Liver (tissue), 9 donors: ENCODE data around the gene TCAP. TPM values are rescaled to one million over a fixed set of nuclear protein-coding genes. Genes with fewer than 3 reads are reported as not detected.

Source experiments
- DNase-seq: peaks from one replicate; pipeline ENCODE4 v3.0.0-alpha.2; 2017; ENCODE audit warnings: low spot score
- H3K27ac ChIP-seq, 2 donors: one replicate each; pipeline ENCODE4 v1.7.0; 2013; ENCODE audit warnings: inconsistent platforms in 2 of 2, low read length in 2 of 2, control low read depth in 1 of 2, low read depth in 1 of 2, mild to moderate bottlenecking in 1 of 2
- H3K27me3 ChIP-seq, 4 donors: one replicate each; pipeline versions ENCODE4 v1.6.1 to v1.7.0; 2013; ENCODE audit warnings: low read length in 3 of 4, inconsistent platforms in 1 of 4, mild to moderate bottlenecking in 1 of 4, moderate library complexity in 1 of 4; ENCODE audit not compliant: control insufficient read depth in 4 of 4, insufficient read depth in 4 of 4
- H3K36me3 ChIP-seq, 4 donors: one replicate each; pipeline versions ENCODE4 v1.6.1 to v1.7.0; 2013; ENCODE audit warnings: low read length in 3 of 4, mild to moderate bottlenecking in 3 of 4, low read depth in 1 of 4, moderate library complexity in 1 of 4; ENCODE audit not compliant: control insufficient read depth in 4 of 4, insufficient read depth in 3 of 4
- H3K4me1 ChIP-seq, 4 donors: one replicate each; pipeline versions ENCODE4 v1.6.1 to v1.7.0; 2013; ENCODE audit warnings: low read length in 3 of 4, mild to moderate bottlenecking in 3 of 4, moderate library complexity in 1 of 4; ENCODE audit not compliant: control insufficient read depth in 4 of 4, insufficient read depth in 4 of 4
- H3K4me3 ChIP-seq, 3 donors: one replicate each; pipeline versions ENCODE4 v1.6.1 to v1.7.0; 2013; ENCODE audit warnings: low read length in 3 of 3, control low read depth in 1 of 3, low read depth in 1 of 3, mild to moderate bottlenecking in 1 of 3
- H3K9ac ChIP-seq, 2 donors: one replicate each; pipeline ENCODE4 v1.7.0; 2013; ENCODE audit warnings: low read length in 2 of 2, mild to moderate bottlenecking in 2 of 2, moderate library complexity in 2 of 2, control low read depth in 1 of 2, low read depth in 1 of 2
- H3K9me3 ChIP-seq, 4 donors: one replicate each; pipeline versions ENCODE4 v1.6.1 to v1.7.0; 2013; ENCODE audit warnings: low read length in 3 of 4; ENCODE audit not compliant: control insufficient read depth in 4 of 4
- ATF3 ChIP-seq: IDR thresholded peaks from 2 replicates; pipeline ENCODE4 v1.6.1; 2016; ENCODE audit warnings: antibody characterized with exemption
- CTCF ChIP-seq: fragments of 150-350 bp; IDR thresholded peaks from 2 replicates; pipeline ENCODE4 v1.5.1; 2017; ENCODE audit warnings: improper control_type of control experiment, low read depth, low read length; ENCODE audit not compliant: missing input control
- EGR1 ChIP-seq, 2 donors: IDR thresholded peaks; 2 replicates each; pipeline ENCODE4 v1.6.1; 2016 to 2018; ENCODE audit warnings: antibody characterized with exemption in 2 of 2, low read depth in 2 of 2
- FOXA1 ChIP-seq: IDR thresholded peaks from 2 replicates; pipeline ENCODE4 v1.6.1; 2016; ENCODE audit warnings: antibody characterized with exemption
- FOXA2 ChIP-seq: IDR thresholded peaks from 2 replicates; pipeline ENCODE4 v1.6.1; 2016; ENCODE audit warnings: antibody characterized with exemption
- GABPA ChIP-seq, 2 donors: IDR thresholded peaks in 1 of 2; conservative IDR thresholded peaks in 1 of 2; 2 replicates each; pipeline ENCODE4 v1.6.1; 2016; ENCODE audit warnings: antibody characterized with exemption in 2 of 2, mild to moderate bottlenecking in 1 of 2, moderate library complexity in 1 of 2
- HNF4A ChIP-seq, 2 donors: conservative IDR thresholded peaks; 2 replicates each; pipeline ENCODE4 v1.6.1; 2016; ENCODE audit warnings: antibody characterized with exemption in 2 of 2, mild to moderate bottlenecking in 2 of 2
- HNF4G ChIP-seq: IDR thresholded peaks from 2 replicates; pipeline ENCODE4 v1.6.1; 2016; ENCODE audit warnings: antibody characterized with exemption
- JUND ChIP-seq, 2 donors: IDR thresholded peaks; 2 replicates each; pipeline ENCODE4 v1.6.1; 2016; ENCODE audit warnings: antibody characterized with exemption in 2 of 2
- MAX ChIP-seq: IDR thresholded peaks from 2 replicates; pipeline ENCODE4 v1.6.1; 2016; ENCODE audit warnings: antibody characterized with exemption
- NR2F2 ChIP-seq: IDR thresholded peaks from 2 replicates; pipeline ENCODE4 v1.6.1; 2016; ENCODE audit warnings: antibody characterized with exemption
- RAD21 ChIP-seq, 2 donors: IDR thresholded peaks; 2 replicates each; pipeline ENCODE4 v1.6.1; 2016; ENCODE audit warnings: antibody characterized with exemption in 2 of 2, mild to moderate bottlenecking in 2 of 2
- REST ChIP-seq: IDR thresholded peaks from 2 replicates; pipeline ENCODE4 v1.6.1; 2016; ENCODE audit warnings: antibody characterized with exemption, mild to moderate bottlenecking
- RXRA ChIP-seq, 2 donors: IDR thresholded peaks; 2 replicates each; pipeline ENCODE4 v1.6.1; 2017 to 2018; ENCODE audit warnings: antibody characterized with exemption in 2 of 2, mild to moderate bottlenecking in 1 of 2
- SP1 ChIP-seq: IDR thresholded peaks from 2 replicates; pipeline ENCODE4 v1.6.1; 2018; ENCODE audit warnings: antibody characterized with exemption, mild to moderate bottlenecking
- TAF1 ChIP-seq: conservative IDR thresholded peaks from 2 replicates; pipeline ENCODE4 v1.6.1; 2016; ENCODE audit warnings: antibody characterized with exemption, mild to moderate bottlenecking
- YY1 ChIP-seq: IDR thresholded peaks from 2 replicates; pipeline ENCODE4 v1.6.1; 2016; ENCODE audit warnings: antibody characterized with exemption, mild to moderate bottlenecking
- ZBTB33 ChIP-seq: IDR thresholded peaks from 2 replicates; pipeline ENCODE4 v1.6.1; 2016; ENCODE audit warnings: antibody characterized with exemption
- WGBS: extraction: QIAGEN DNeasy Blood & Tissue Kit; methylation state at CpG from one replicate; pipeline ENCODE4 v1.1.7; 2013; 5-methylcytosine and 5-hydroxymethylcytosine counted together
- polyA plus RNA-seq, 2 donors: library from polyadenylated mRNA; stranded (reverse) in 1 of 2; unstranded in 1 of 2; fragments of 200-250 nt in 1 of 2; fragments of >200 nt in 1 of 2; fragmentation: Nextera tagmentation in 1 of 2; extraction: Ambion mirVana in 1 of 2; gene quantifications; one replicate each; pipeline versions ENCODE4 v1.2.1 to v1.2.3, GENCODE V29; 2013 to 2015
- total RNA-seq, 2 donors: library from RNA; depleted of rRNA; stranded (reverse); fragments of >200 nt; gene quantifications; one replicate each; pipeline ENCODE4 v1.2.3, GENCODE V29; 2014
- donor health status: healthy.
- donor health status: healthy.
- donor health status: healthy.
- donor health status: healthy.
- donor health status: healthy.

The TCAP gene
- total and polyA plus RNA-seq, 4 donors, result 0.14 to 0.67 (median 0.22) TPM; not detected in 1

- peak overlapping the region; percentile 95 to 98 for H3K27ac ChIP-seq
- peak overlapping the region; percentile 36 to 74 for H3K9ac ChIP-seq
- H3K36me3 ChIP-seq, result no peaks in the 10 kb centered on the region
- no peak for DNase-seq
- no peaks in the 10 kb centered on the region for H3K9me3 ChIP-seq
- H3K4me1 ChIP-seq, result peaks cover 29 to 62% (median 53%) of the 10 kb centered on the region in 4 donors
- peak overlapping the region in 2 of 3 donors; percentile 75 to 81 for H3K4me3 ChIP-seq
- TF ChIP-seq FOXA1 (no peak), HNF4A (conservative IDR thresholded peaks at IDR 0.05) (no peak), REST (no peak), CTCF (no peak), SP1 (no peak), RAD21 (IDR thresholded peaks at IDR 0.05) (no peak), ATF3 (no peak), RXRA (IDR thresholded peaks at IDR 0.05) (no peak), HNF4G (no peak), GABPA (IDR thresholded peaks at IDR 0.05 in 1 of 2, conservative IDR thresholded peaks at IDR 0.05 in 1 of 2) (no peak), NR2F2 (no peak), YY1 (no peak), JUND (IDR thresholded peaks at IDR 0.05) (no peak), MAX (no peak), ZBTB33 (no peak), TAF1 (no peak), FOXA2 (no peak), EGR1 (IDR thresholded peaks at IDR 0.05; ENCODE audit: low read depth in 2 of 2) (no peak)
- no peaks in the 10 kb centered on the region for H3K27me3 ChIP-seq
- 3% methylated on average over 57 of the region's 57 CpGs for WGBS
Observed at GRCh38 chr17:39700148-39700987, 35.2 kb downstream of the TCAP start.
